NCI-H526 treated with DMSO at 0.1 percent for 48 hours (cell line): Measurements from ENCODE around the gene NTM.

Experiments
- DNase-seq: peaks from one replicate; lab custom pipeline; 2025; lab: John Stamatoyannopoulos, UW

The NTM gene

DNA sequence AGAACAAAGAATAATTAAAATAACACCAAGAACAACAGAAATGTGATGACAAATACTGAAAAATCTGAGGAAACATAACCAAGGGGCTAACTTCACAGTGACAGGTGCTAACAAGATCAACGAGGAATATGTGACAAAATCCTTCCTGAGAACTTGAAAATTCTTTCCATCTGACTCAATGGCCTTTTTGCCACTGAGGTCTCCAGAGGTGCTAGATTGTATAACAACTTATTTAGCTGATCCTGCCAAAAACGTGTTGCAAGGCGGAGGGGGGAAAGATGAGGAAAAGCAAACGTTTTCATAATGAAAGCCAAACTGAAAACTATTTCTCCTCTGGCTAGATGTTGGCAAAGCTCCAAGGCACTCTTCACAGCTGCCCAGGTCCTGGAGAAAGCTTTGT lies 364.5 kb downstream of the NTM start:
- DNase-seq, result no peak

DNA sequence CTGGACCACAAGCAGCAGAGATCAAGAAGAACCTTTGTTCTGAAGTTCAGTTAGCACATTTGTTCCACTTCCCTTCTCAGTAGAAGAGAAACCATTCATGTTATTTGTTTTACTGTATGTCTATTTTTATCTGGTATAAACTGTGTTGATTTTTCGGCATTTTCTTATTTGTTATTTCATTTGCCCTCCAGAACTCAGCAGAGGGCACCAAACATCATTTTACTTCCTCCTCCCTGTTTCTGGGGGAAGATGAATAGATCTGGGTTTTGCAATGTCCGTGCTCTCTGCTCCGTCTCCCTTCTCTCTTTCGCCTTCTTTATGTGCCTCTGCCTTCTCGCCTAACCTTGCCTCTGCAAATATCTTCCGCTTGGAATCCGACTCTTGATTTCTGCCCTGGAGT lies 366.9 kb downstream of the NTM start:
- DNase-seq, result no peak

- no peak for DNase-seq
These were observed 368.9 kb downstream of the NTM start for GRCh38 chr11:131739243-131739882.

DNA sequence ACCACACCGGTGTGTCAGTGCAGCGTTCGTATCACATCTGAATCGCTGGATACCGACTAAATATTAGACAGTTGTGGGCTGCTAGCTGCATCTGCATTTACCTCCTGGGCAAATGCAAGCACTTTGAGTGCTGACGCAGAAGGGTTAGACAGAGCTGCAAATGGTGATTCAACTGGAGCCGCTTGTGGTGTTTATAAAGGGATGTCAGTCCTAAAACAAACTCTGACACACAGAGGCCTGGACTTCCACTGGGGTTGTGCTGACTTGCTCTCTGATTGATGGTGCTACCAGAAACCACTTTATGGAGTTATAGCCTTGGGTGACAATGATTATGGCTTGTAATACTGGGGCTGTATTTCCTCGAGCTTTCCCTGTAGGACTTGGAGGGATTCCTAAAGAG lies 374.4 kb downstream of the NTM start:
- DNase-seq, result no peak

DNA sequence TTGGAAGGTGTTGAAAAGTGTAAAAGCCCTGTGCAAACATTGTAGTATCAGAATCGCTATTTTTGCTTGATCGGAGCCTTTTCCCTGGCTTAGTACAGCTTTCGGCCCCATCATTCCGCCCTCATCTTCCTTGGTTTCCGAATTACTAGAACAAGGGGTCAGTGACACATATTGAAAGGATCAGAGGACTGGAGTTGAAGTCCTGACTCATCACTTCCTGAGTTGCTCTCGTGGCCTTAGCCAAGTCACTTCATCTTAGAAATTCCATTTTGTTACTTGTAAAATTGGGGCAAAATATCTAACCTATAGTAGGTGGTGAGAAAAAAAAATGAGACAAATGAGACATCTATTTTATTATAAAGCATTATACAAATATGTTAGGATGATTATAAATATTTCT lies 375.0 kb downstream of the NTM start:
- DNase-seq, result no peak

DNA sequence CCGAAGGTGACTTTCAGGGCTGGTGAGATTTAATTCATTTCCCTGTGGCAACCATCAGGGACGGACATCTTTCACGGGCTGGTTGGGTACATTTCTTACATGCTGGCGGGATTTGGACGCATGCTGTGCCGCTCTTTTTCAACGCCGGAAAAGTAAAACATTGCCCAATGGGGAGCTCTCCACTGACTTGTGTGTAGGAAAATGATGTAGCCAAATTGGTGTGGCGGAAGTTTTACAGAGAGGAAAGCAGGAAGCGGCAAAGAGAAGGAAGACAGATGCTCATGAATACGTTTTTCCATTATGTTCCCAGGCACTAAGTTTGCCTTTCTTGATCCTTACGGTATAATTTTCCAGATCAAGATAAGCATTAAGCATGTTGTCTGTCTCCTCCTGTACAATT lies 375.8 kb downstream of the NTM start:
- no peak for DNase-seq

DNA sequence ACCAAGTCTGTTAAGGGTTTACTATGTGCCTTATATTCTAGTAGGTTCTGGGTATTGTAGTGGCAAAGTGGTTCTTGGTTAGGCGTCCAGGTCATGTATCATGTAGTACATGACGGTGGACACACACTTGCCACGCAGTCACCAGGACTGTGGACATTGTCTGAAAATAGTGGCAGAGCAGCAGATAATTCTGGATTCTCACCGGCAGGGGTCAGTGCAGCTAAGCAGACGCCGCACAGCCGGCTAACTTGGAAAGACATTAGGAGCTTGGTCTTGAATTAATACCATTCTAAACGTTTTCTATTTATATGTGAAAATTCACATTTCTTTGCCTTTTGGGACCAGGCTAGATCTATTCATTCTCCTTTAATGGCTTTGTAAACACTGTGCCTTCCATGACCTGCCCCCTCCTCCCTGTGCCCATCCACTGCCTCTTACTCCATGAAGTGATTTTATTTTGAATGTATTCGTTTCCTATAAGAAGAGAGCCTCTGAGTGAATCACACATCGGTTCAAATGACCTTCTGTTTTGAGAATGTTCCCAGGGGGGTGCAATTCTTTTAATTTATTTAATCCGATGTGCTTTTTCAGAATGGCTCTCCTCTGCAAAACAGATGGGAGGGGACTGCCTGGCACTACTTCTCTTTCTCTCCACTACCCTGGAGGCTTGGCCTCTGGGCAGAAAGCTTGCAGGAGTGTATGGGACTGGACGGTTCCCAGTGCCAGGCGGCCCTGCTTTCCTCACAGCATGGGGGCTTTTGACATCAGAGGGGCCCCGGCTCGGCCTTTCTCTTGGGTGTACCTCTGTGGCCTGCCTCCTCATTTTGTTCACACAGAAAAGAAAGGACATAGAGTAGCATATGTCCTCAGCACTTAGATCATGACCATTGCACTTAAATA lies 378.0 kb downstream of the NTM start:
- DNase-seq, result peak; percentile 34

GRCh38 chr11:131749101-131749500 lies 378.7 kb downstream of the NTM start:
- DNase-seq, result no peak

GRCh38 chr11:131750152-131750551 lies 379.7 kb downstream of the NTM start:
- DNase-seq, result no peak

DNA sequence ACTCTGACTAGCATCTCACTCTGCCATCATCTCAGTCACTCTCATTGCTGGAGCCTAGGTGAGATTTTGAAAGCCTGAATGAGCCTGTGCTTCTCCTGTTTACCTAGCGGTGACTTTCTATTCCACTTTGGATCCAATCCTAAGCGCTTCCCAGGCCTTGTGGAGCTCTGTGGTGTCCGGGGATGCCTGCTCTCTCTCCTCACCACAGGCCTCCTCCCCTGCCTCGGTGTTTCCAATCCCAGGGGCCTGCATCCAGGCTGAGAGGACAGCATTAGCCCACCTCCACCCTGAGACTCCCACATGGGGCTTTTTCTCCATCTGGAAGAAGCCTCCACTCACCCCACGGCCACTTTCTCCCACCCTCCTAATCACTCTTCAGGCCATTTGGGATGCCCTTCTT lies 380.3 kb downstream of the NTM start:
- DNase-seq, result no peak

GRCh38 chr11:131754671-131755070 lies 384.3 kb downstream of the NTM start:
- no peak for DNase-seq

GRCh38 chr11:131756479-131757110 lies 386.2 kb downstream of the NTM start:
- DNase-seq, result no peak

DNA sequence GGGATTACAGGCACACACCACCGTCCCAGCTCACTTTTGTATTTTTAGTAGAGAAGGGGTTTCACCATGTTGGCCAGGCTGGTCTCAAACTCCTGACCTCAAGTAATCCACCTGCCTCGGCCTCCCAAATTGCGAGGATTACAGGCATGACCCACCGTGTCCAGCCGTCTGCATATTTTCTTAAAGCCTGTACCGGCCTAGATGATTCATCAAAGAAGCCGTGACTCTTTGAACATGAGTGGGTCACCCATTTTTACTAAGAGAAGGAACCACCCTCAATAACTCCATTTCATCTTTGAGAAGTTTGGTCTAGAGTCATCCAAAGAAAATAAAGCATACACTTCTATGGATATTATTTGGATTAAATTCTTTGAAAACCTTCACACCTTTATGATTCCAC lies 388.3 kb downstream of the NTM start:
- no peak for DNase-seq

- no peak for DNase-seq
These were observed 388.7 kb downstream of the NTM start for GRCh38 chr11:131759140-131759539.

GRCh38 chr11:131760091-131761061 lies 390.0 kb downstream of the NTM start:
- DNase-seq, result no peak

- no peak for DNase-seq
These were observed 392.1 kb downstream of the NTM start for GRCh38 chr11:131762346-131763110.

DNA sequence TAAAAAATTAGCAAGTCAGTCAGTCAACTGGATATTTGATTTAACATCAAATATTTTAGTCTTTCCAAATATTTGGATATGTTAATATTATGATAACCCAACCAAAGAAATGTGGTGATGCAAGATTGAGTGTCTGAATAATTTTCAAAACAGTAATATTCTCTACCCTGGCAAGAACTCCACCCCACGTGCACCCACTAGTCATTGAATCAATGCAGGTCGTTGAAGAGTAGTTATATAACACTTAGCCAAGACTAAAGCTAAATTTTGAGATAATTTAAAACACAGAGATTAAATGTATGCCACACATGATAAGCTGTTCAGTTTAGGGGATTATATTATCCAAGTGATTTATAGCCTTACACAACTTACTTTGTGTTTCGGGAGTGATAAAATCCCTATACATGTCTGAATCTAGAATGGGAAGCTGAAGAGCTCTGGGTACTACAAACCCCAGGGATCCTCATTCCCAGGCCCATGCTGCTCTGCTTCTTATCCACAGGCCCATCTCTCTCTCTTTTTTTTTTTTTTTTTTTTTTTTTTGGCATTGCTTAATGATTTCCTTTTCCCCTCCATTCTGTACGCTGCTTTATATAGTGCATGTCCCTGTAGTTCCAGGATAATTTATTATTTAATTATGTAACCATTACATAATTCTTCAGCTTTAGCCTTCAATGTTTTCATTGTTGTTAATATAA lies 392.9 kb downstream of the NTM start:
- DNase-seq, result no peak

DNA sequence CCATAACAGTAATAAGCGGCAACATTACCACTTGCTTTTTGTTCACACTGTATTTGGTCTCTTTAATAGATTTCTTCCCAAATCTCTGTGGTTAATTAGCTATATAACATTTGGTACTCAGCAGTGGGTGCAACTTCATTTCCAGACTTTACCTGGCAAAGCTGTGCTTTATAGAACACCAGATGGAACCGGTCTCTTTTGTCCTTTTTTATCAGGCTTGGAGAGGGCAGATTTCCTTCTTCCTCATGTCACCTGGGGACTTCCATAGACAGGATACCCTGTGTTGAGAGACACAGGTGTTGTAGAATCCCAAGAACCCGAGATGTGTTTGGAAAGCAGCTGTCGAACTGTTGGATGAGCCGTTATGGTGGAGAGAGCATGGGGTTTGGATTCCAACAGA lies 393.7 kb downstream of the NTM start:
- DNase-seq, result no peak

DNA sequence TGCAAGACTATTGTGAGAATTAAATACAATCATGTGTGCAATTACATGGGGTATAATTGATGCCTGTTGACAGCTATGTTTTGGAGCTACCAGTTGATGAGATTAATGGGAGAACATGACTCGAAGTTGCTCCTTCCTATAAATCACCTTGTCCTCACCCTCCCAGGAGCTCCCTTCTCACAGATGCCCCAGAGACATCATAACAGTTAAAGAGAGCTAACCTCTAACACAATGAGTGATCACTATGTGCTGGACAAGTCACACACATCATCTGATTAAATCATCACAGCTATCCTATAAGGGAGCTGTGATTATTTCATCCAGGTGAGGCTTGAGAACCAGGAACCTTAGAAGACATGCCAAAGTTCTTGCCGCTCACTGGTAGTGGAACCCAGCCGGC lies 394.2 kb downstream of the NTM start:
- no peak for DNase-seq

DNA sequence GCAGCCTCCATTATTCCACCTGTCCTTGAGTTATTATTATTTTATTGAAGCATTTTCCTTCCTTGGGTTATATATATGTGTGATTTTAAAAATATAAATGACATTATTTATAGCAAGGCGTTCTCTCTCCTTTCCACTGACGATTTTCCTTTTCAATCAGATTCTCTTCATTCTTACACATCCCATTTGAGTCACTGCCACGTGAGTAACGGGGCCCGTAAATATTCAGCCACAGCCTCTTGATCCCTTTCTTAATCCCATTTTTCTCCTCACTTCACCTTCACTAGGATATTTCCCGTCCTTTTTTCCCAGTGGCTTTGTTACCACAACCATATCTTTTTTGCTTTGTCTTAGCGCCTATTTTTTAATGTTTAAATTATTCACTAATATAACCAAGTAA lies 396.2 kb downstream of the NTM start:
- DNase-seq, result no peak

DNA sequence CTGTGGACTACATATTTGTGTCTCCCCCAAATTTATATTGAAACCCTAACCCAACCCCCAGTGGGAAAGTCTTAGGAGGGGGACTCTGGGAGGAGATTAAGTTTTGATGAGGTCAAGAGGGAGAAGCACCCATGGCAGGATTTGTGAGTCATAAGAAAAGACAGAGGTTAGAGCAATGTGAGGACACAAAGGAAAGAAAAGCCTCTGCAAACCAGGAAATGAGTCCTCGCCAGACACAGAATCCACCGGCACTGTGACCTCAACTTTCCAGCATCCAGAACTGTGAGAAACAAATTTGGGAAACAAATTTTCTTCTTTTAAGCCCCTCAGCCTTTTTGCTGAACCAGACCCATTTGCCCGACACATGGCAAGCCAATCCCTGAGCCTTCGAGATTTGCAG lies 397.0 kb downstream of the NTM start:
- no peak for DNase-seq
